EH (cell line): ENCODE measurements around the gene AGFG2.
"Not testable (repeated sequence)": the region's sequence is repeated elsewhere in the genome, so short reads cannot be mapped to it uniquely, and the experiment has no call there.

ENCODE experiments used
- DNase-seq: peaks from one replicate; pipeline ENCODE4 v3.0.0-alpha.2; 2015; ENCODE audit warnings: low read depth

AGFG2 gene

DNA sequence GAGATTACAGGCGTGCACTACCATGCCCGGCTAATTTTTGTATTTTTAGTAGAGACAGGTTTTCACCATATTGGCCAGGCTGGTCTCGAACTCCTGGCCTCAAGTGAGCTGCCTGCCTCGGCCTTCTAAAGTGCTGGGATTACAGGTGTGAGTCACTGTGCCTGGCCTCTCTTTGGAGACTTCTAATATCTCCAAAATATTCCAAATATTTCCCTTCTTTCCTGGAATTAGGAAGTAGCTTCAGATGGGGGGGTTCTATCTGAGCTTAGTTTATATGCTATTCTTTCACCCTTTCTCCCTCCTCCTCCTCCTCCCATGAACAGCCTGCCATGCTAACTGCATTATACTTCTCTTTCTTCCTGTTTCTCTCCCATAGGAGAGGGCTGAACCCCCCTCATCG is 9.4 kb downstream of the AGFG2 start:
- peak; percentile 66 for DNase-seq

DNA sequence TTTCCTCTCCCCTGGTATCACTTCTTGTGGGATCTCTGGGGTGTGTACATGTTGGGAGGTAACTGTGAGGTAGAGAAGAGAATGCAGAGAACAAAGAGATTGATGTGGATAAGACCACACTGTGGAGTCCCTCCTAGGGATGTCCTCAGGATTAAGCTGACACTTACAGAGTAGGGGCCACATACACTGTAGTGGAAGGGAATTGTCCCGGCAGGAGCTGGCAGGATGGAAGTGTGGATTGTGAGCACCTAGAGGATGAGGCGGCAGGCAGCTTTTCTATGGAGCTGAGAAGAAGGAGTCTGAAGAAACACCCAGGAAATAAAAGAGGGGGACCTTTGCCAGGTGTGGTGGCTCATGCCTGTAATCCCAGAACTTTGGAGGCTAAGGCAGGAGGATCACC is 13.5 kb downstream of the AGFG2 start:
- no peak for DNase-seq

DNA sequence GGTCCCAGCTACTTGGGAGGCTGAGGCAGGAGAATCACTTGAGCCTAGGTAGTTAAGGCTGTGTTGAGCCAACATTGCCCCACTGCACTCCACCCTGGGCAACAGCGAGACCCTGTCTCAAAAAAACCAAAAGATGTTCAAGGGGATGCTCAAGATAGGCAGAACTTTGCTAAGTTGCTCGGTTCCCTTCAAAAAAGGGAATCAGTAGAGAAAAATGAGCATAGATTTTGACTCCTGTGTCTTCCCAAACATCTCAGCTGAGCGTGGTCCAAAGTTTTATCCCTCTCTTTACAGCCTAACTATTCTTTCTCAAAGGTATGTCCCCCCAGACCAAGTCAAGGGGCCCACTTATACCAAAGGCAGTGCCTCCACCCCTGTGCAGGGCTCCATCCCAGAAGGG is 14.0 kb downstream of the AGFG2 start:
- DNase-seq, result no peak

- DNase-seq, result no peak
Observed at GRCh38 chr7:100555701-100556100, 16.7 kb downstream of the AGFG2 start.

DNA sequence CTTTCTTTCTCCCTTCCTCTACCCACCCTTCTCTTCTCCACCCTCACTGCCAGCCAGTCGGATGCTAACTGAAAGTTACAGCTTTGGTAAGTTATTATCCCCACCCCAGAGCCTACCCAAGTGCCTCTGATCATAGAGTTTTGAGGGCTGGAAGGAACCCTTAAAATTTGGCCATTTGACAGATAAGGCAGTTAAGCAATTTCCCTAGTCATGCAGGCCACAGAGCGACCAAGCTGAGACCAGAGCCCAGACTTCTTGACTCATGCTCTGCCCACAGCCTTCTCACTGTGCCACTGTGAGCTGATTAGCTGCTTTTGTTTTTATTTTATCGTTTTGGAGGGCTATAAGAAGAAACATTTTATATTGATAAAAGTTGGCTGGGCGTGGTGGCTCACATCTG is 17.5 kb downstream of the AGFG2 start:
- DNase-seq, result peak; percentile 50

DNA sequence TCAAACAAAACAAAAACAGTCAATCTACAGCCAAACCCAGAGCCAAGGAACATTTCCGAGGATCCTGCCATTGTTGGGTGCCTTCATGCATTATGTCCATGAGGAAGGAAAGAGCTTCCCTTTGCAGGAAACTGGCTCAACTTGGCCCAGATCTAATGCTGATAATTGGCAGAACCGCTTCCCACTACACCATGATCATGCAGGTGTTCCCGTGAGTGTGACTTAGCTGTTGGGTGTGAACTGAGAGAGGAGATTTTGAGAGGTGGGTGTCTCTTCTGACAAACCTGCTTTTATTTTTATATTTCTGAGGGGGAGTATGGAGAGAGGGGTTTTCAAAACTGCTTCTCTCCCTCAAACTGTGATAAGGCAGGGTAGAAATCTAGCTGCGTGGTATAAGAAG is 20.1 kb downstream of the AGFG2 start:
- no peak for DNase-seq

DNA sequence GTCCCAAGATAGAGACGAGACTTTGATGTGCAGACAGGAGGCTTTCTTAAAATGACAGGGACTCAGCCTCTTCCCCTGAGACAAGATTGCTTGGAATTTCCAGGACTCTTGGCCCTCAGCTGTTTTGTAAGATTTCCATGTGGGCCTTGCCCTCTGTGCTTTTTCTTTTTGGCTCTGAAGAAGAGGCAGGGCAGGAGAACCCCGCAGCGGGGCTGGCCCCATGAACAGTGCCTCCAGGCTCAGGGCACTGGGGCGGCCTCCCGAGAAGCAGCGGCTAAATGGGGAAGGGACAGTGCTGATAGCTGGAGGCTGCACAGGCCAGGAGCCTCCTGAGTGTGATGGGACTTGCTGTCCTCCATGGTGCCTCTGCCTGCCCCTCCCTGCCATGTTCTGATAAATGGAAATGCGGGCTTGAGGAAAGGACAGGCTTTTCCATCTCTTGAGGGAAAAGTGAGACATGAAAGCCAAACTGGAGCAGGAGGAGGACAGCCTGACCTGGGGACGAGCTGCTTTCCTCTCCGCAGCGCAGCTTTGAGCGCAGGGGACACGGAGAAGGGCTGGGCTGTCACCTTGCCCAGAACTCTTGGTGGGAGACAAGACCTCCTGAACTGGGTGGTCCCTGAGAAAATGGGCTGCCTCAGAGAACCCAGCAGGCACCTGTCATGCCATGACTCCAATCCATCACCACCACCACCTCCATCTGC is 22.6 kb downstream of the AGFG2 start:
- no peak for DNase-seq

DNA sequence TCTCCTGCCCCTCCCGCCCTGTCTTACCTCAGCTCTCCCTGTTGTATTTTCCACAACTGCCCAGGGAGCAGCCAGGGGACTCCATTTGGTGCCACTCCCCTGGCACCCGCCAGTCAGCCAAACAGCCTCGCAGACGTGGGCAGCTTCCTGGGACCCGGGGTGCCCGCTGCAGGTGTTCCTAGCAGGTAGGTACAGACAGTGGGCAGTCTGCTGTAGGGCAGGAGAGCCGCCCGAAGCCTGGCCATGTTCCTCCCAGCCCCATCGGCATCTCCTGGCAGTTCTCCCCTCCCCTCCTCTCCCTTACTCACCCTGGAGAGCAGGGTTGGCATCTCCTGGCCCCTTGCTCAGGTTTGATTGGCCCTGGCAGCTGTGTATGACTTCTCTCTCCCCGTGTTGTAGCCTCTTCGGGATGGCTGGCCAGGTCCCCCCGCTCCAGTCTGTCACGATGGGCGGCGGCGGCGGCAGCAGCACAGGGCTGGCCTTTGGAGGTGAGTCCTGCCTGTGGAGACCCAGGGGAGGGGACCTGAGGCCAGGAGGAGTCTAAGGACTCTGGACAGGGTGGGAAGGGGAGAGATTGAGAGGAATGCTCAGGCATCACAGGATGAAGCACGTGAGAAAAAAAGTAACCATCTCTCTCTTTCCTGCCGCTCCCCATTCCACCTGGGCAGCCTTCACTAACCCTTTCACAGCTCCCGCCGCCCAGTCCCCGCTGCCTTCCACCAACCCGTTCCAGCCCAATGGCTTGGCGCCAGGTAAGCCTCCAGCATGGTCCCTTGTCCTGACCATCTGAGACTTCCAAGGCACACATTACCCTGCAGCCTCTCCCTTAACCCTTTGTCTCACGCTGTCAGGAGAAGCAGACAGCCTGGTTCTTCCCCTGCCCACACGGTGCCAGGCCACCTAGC is 23.4 kb downstream of the AGFG2 start:
- DNase-seq, result no peak

DNA sequence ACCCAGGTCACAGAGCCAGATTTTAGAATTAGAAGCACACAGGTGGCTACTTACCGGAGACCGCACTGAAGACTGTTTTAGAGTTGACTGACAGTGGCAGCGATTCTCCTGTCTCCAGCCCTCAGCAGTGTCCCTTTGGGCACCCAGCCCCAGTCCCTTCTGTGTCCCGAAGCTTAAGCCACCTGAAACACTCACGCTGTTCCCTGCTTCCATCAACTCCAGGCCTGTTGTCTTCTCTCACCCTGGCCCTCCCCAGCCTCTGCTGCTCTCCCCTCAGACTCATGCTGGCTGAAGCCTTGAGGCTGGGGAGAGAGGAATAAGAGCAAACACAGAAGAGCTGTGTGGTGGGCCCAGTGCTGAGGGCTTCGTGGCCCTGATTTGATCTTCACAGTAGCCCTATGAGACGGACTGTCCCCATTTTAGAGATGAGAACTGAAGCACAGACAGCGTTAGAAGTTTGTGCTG is 24.1 kb downstream of the AGFG2 start:
- no peak for DNase-seq

- DNase-seq, result peak; percentile 73
Observed at GRCh38 chr7:100563809-100564400, 24.9 kb downstream of the AGFG2 start.

- DNase-seq, result not testable (repeated sequence)
Observed at GRCh38 chr7:100564405-100564804, 25.4 kb downstream of the AGFG2 start.

DNA sequence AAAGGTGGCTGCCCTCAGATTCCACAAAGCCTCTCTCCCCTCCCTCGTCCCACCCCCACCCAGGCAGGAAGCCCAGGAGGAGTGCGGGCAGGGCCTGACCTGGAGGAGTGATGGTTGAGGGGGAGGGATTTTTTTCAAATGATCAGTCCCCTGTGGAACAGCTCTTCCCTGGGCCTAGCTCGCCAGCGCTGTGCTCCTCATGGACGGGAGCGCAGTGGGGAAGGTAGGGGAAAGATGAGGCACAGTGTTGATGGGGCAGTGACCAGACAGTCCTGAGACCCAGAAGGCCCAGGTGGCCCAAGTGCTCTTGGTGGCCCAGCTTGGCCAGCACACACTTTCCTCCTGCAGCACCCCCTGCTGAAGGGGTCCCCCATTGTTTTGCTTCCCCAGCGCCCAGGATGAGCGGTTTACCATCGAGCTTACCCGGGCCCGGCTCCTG is 26.1 kb downstream of the AGFG2 start:
- no peak for DNase-seq

GRCh38 chr7:100566018-100566531 is 27.1 kb downstream of the AGFG2 start:
- DNase-seq, result no peak

- peak; percentile 16 for DNase-seq
Observed at GRCh38 chr7:100567031-100567730, 28.2 kb downstream of the AGFG2 start.

GRCh38 chr7:100567751-100568175 is 28.8 kb downstream of the AGFG2 start:
- DNase-seq, result no peak

- no peak for DNase-seq
Observed at GRCh38 chr7:100568176-100568895, 29.3 kb downstream of the AGFG2 start.

- peak; percentile 34 for DNase-seq
Observed at GRCh38 chr7:100568896-100569844, 30.2 kb downstream of the AGFG2 start.

- DNase-seq, result peak; percentile 27
Observed at GRCh38 chr7:100570954-100571828, 32.2 kb downstream of the AGFG2 start.

DNA sequence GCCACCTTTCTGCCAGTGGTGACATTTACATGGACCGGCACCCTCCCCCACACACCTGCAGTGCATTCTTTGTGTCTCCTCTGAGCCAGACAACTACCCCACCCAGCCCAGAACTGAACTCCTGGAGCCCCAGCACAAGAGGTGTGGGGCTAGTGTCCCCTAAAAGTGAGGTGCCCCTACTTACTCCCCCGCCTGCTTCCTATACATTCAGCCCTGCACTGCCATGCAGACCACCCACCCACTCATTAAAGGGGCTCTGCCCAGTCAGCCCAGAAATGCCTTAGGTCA is 32.8 kb downstream of the AGFG2 start:
- DNase-seq, result no peak
